Choroid plexus epithelial cell (primary cell): ENCODE data around the gene KIRREL3.

ENCODE experiments used
- DNase-seq: peaks from one replicate; pipeline ENCODE4 v3.0.0-alpha.2; 2010; ENCODE audit warnings: low read depth
- H3K4me3 ChIP-seq: 2 replicates; pipeline ENCODE4 v1.5.1; 2011; ENCODE audit warnings: low read depth, mild to moderate bottlenecking, control low read depth, low read length, moderate library complexity
- CTCF ChIP-seq: conservative IDR thresholded peaks from 2 replicates; pipeline ENCODE4 v1.5.1; 2011; ENCODE audit warnings: low read depth, mild to moderate bottlenecking, control low read depth, inconsistent platforms, low read length, moderate library complexity

The KIRREL3 gene

GRCh38 chr11:126992065-126992803, 8.3 kb downstream of the KIRREL3 start:
- TF ChIP-seq CTCF, result no peak
- H3K4me3 ChIP-seq, result no peak overlapping the region
- peak; percentile 18 for DNase-seq

- no peak for DNase-seq
- no peak overlapping the region for H3K4me3 ChIP-seq
- no peak for TF ChIP-seq CTCF
These were observed 9.0 kb downstream of the KIRREL3 start for GRCh38 chr11:126991596-126991995.

- no peak for DNase-seq
- TF ChIP-seq CTCF, result no peak
- no peak overlapping the region for H3K4me3 ChIP-seq
These were observed 9.7 kb downstream of the KIRREL3 start for GRCh38 chr11:126990716-126991480.

- DNase-seq, result peak; percentile 66
- H3K4me3 ChIP-seq, result no peak overlapping the region
- TF ChIP-seq CTCF, result peak; percentile 97
These were observed 10.4 kb downstream of the KIRREL3 start for GRCh38 chr11:126989942-126990715.

GRCh38 chr11:126988655-126989054, 11.9 kb downstream of the KIRREL3 start:
- no peak overlapping the region for H3K4me3 ChIP-seq
- no peak for DNase-seq
- TF ChIP-seq CTCF, result no peak

- no peak for TF ChIP-seq CTCF
- DNase-seq, result no peak
- no peak overlapping the region for H3K4me3 ChIP-seq
These were observed 18.9 kb downstream of the KIRREL3 start for GRCh38 chr11:126981635-126982034.
